Measurements from ENCODE around the gene TUBB1.

Gene TUBB1

GRCh38 chr20:59002388-59002787 is 16.8 kb upstream of the TUBB1 start:
- no peak for DNase-seq (ENCODE audit: low read depth)
- no peak overlapping the region for H3K4me3 ChIP-seq (ENCODE audit: low read depth, low read length)
- TF ChIP-seq POLR2A (IDR thresholded peaks at IDR 0.05; ENCODE audit: extremely low read depth, insufficient read length), result no peak
- TF ChIP-seq MYC (IDR thresholded peaks at IDR 0.05; ENCODE audit: low read depth, low read length), result no peak
- TF ChIP-seq MAX (IDR thresholded peaks at IDR 0.05; ENCODE audit: low read depth, low read length), result no peak
- TF ChIP-seq CTCF (IDR thresholded peaks at IDR 0.05; ENCODE audit: low read depth, low read length), result no peak

GRCh38 chr20:59002874-59003399 is 16.3 kb upstream of the TUBB1 start:
- H3K4me3 ChIP-seq (ENCODE audit: low read depth, low read length), result no peak overlapping the region
- TF ChIP-seq POLR2A (IDR thresholded peaks at IDR 0.05; ENCODE audit: extremely low read depth, insufficient read length) (no peak), CTCF (IDR thresholded peaks at IDR 0.05; ENCODE audit: low read depth, low read length) (no peak), MAX (IDR thresholded peaks at IDR 0.05; ENCODE audit: low read depth, low read length) (no peak), MYC (IDR thresholded peaks at IDR 0.05; ENCODE audit: low read depth, low read length) (no peak)
- no peak for DNase-seq (ENCODE audit: low read depth)

- no peak for TF ChIP-seq MYC (IDR thresholded peaks at IDR 0.05; ENCODE audit: low read depth, low read length)
- TF ChIP-seq CTCF (IDR thresholded peaks at IDR 0.05; ENCODE audit: low read depth, low read length), result no peak
- no peak for TF ChIP-seq POLR2A (IDR thresholded peaks at IDR 0.05; ENCODE audit: extremely low read depth, insufficient read length)
- TF ChIP-seq MAX (IDR thresholded peaks at IDR 0.05; ENCODE audit: low read depth, low read length), result no peak
- H3K4me3 ChIP-seq (ENCODE audit: low read depth, low read length), result no peak overlapping the region
- no peak for DNase-seq (ENCODE audit: low read depth)
Measured at GRCh38 chr20:59003836-59004492, 15.3 kb upstream of the TUBB1 start.

- DNase-seq (ENCODE audit: low read depth), result no peak
- TF ChIP-seq POLR2A (IDR thresholded peaks at IDR 0.05; ENCODE audit: extremely low read depth, insufficient read length), result no peak
- no peak for TF ChIP-seq CTCF (IDR thresholded peaks at IDR 0.05; ENCODE audit: low read depth, low read length)
- TF ChIP-seq MAX (IDR thresholded peaks at IDR 0.05; ENCODE audit: low read depth, low read length), result no peak
- TF ChIP-seq MYC (IDR thresholded peaks at IDR 0.05; ENCODE audit: low read depth, low read length), result no peak
- no peak overlapping the region for H3K4me3 ChIP-seq (ENCODE audit: low read depth, low read length)
Measured at GRCh38 chr20:59004493-59004762, 14.8 kb upstream of the TUBB1 start.

GRCh38 chr20:59004763-59005522 is 14.3 kb upstream of the TUBB1 start:
- DNase-seq (ENCODE audit: low read depth), result peak; percentile 63
- H3K4me3 ChIP-seq (ENCODE audit: low read depth, low read length), result no peak overlapping the region
- TF ChIP-seq CTCF (IDR thresholded peaks at IDR 0.05; ENCODE audit: low read depth, low read length), result no peak
- no peak for TF ChIP-seq POLR2A (IDR thresholded peaks at IDR 0.05; ENCODE audit: extremely low read depth, insufficient read length)
- TF ChIP-seq MYC (IDR thresholded peaks at IDR 0.05; ENCODE audit: low read depth, low read length), result no peak
- no peak for TF ChIP-seq MAX (IDR thresholded peaks at IDR 0.05; ENCODE audit: low read depth, low read length)

Data from NB4 (cell line).